H1 (cell line): ENCODE data around the gene ERGIC2. TPM values are rescaled to one million over a fixed set of nuclear protein-coding genes. Genes with fewer than 3 reads are reported as not detected.
A peak's percentile ranks its signal among the peaks of the same experiment; 100 is the strongest.

Experiments used
- BRCA1 ChIP-seq: IDR thresholded peaks from 2 replicates; pipeline ENCODE4 v1.6.1; 2012; ENCODE audit warnings: low read depth, low read length, improper control_type of control experiment
- CBX8 ChIP-seq: fragments of 300-800, 300-1000 bp; sonication (generic); IDR thresholded peaks from 2 replicates; pipeline ENCODE4 v1.7.1; 2016; ENCODE audit warnings: low read depth, low read length, borderline replicate concordance
- KDM5A ChIP-seq: fragments of 200-600 bp; IDR thresholded peaks from 2 replicates; pipeline ENCODE4 v1.7.1; 2012; ENCODE audit warnings: mild to moderate bottlenecking, low read length, inconsistent platforms, mixed read lengths
- MAFK ChIP-seq: IDR thresholded peaks from 2 replicates; pipeline ENCODE4 v1.6.1; 2012; ENCODE audit warnings: low read depth, mild to moderate bottlenecking, improper control_type of control experiment, low read length
- RAD21 ChIP-seq, 2 experiments: IDR thresholded peaks in 1 of 2; conservative IDR thresholded peaks in 1 of 2; 2 replicates each; pipeline ENCODE4 v1.6.1; 2011; ENCODE audit warnings: low read depth in 2 of 2, low read length in 2 of 2, improper control_type of control experiment in 1 of 2, inconsistent platforms in 1 of 2, mild to moderate bottlenecking in 1 of 2, moderate library complexity in 1 of 2
- RNF2 ChIP-seq: fragments of 200-900, 300-1000 bp; sonication (generic); IDR thresholded peaks from 2 replicates; pipeline ENCODE4 v1.7.1; 2016; ENCODE audit warnings: borderline replicate concordance, low read depth, mild to moderate bottlenecking, antibody characterized with exemption, low read length; ENCODE audit not compliant: poor library complexity, severe bottlenecking; ENCODE audit errors: missing control alignments
- SIN3A ChIP-seq, 2 experiments: IDR thresholded peaks in 1 of 2; conservative IDR thresholded peaks in 1 of 2; 2 replicates each; pipeline ENCODE4 v1.6.1; 2011 to 2012; ENCODE audit warnings: low read length in 2 of 2, improper control_type of control experiment in 1 of 2, low read depth in 1 of 2, mild to moderate bottlenecking in 1 of 2
- polyA plus RNA-seq, 7 experiments: library from polyadenylated mRNA; depleted of rRNA in 3 of 7; stranded (reverse) in 5 of 7; unstranded in 2 of 7; fragments of >200 nt in 5 of 7; fragments of 200-250 nt in 2 of 7; gene quantifications; 1 replicate in 5 of 7; 2 replicates in 1 of 7; 4 replicates in 1 of 7; pipeline versions ENCODE4 v1.2.1 to v1.2.3, GENCODE V29; 2011 to 2013; ENCODE audit warnings: missing spikeins in 2 of 7, mixed read lengths in 2 of 7
- total RNA-seq: library from RNA; stranded (reverse); fragmentation: NEBNext Ultra II Directional; extraction: Animal tissue kit (Norgen Biotek cat#: 25700); gene quantifications from 2 replicates; pipeline ENCODE4 v1.2.1, GENCODE V29; 2021
- TF ChIP-seq, protein P1 (sequence below): fragments of 300-600 bp; sonication (generic); IDR thresholded peaks from 2 replicates; pipeline ENCODE4 v1.7.1; 2012; ENCODE audit warnings: low read length, moderate library complexity, mild to moderate bottlenecking, inconsistent platforms; ENCODE audit not compliant: insufficient replicate concordance

Gene ERGIC2
- total and polyA plus RNA-seq, 2 of the 8 experiments (the other 6 are each of a cell fraction or from before 2014, with no cell fraction given), result 16.5 to 61.8 TPM

GRCh38 chr12:29380536-29381523 is at the start of gene ERGIC2 (continued):
- TF ChIP-seq RAD21 (IDR thresholded peaks at IDR 0.05 in 1 of 2, conservative IDR thresholded peaks at IDR 0.05 in 1 of 2; ENCODE audit: low read depth in 2 of 2, low read length in 2 of 2), result no peak
- TF ChIP-seq RNF2, result no peak
- TF ChIP-seq BRCA1, result peak; percentile 98
- TF ChIP-seq KDM5A, result peak; percentile 93
- TF ChIP-seq, protein P1, sequence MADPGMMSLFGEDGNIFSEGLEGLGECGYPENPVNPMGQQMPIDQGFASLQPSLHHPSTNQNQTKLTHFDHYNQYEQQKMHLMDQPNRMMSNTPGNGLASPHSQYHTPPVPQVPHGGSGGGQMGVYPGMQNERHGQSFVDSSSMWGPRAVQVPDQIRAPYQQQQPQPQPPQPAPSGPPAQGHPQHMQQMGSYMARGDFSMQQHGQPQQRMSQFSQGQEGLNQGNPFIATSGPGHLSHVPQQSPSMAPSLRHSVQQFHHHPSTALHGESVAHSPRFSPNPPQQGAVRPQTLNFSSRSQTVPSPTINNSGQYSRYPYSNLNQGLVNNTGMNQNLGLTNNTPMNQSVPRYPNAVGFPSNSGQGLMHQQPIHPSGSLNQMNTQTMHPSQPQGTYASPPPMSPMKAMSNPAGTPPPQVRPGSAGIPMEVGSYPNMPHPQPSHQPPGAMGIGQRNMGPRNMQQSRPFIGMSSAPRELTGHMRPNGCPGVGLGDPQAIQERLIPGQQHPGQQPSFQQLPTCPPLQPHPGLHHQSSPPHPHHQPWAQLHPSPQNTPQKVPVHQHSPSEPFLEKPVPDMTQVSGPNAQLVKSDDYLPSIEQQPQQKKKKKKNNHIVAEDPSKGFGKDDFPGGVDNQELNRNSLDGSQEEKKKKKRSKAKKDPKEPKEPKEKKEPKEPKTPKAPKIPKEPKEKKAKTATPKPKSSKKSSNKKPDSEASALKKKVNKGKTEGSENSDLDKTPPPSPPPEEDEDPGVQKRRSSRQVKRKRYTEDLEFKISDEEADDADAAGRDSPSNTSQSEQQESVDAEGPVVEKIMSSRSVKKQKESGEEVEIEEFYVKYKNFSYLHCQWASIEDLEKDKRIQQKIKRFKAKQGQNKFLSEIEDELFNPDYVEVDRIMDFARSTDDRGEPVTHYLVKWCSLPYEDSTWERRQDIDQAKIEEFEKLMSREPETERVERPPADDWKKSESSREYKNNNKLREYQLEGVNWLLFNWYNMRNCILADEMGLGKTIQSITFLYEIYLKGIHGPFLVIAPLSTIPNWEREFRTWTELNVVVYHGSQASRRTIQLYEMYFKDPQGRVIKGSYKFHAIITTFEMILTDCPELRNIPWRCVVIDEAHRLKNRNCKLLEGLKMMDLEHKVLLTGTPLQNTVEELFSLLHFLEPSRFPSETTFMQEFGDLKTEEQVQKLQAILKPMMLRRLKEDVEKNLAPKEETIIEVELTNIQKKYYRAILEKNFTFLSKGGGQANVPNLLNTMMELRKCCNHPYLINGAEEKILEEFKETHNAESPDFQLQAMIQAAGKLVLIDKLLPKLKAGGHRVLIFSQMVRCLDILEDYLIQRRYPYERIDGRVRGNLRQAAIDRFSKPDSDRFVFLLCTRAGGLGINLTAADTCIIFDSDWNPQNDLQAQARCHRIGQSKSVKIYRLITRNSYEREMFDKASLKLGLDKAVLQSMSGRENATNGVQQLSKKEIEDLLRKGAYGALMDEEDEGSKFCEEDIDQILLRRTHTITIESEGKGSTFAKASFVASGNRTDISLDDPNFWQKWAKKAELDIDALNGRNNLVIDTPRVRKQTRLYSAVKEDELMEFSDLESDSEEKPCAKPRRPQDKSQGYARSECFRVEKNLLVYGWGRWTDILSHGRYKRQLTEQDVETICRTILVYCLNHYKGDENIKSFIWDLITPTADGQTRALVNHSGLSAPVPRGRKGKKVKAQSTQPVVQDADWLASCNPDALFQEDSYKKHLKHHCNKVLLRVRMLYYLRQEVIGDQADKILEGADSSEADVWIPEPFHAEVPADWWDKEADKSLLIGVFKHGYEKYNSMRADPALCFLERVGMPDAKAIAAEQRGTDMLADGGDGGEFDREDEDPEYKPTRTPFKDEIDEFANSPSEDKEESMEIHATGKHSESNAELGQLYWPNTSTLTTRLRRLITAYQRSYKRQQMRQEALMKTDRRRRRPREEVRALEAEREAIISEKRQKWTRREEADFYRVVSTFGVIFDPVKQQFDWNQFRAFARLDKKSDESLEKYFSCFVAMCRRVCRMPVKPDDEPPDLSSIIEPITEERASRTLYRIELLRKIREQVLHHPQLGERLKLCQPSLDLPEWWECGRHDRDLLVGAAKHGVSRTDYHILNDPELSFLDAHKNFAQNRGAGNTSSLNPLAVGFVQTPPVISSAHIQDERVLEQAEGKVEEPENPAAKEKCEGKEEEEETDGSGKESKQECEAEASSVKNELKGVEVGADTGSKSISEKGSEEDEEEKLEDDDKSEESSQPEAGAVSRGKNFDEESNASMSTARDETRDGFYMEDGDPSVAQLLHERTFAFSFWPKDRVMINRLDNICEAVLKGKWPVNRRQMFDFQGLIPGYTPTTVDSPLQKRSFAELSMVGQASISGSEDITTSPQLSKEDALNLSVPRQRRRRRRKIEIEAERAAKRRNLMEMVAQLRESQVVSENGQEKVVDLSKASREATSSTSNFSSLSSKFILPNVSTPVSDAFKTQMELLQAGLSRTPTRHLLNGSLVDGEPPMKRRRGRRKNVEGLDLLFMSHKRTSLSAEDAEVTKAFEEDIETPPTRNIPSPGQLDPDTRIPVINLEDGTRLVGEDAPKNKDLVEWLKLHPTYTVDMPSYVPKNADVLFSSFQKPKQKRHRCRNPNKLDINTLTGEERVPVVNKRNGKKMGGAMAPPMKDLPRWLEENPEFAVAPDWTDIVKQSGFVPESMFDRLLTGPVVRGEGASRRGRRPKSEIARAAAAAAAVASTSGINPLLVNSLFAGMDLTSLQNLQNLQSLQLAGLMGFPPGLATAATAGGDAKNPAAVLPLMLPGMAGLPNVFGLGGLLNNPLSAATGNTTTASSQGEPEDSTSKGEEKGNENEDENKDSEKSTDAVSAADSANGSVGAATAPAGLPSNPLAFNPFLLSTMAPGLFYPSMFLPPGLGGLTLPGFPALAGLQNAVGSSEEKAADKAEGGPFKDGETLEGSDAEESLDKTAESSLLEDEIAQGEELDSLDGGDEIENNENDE, result no peak
- TF ChIP-seq CBX8, result no peak
- peak; percentile 84 to 85 for TF ChIP-seq SIN3A (conservative IDR thresholded peaks at IDR 0.05 in 1 of 2, IDR thresholded peaks at IDR 0.05 in 1 of 2; ENCODE audit: low read depth in 1 of 2, low read length in 2 of 2)
- TF ChIP-seq MAFK, result no peak
